Activated CD8-positive, alpha-beta memory T cell treated with anti-CD3 and anti-CD28 coated beads for 4 hours (primary cell): Measurements from ENCODE around the gene UNC79.
"Not testable (repeated sequence)": the region's sequence is repeated elsewhere in the genome, so short reads cannot be mapped to it uniquely, and the experiment has no call there.

Experiments
- DNase-seq, 2 donors: peaks; one replicate each; pipeline ENCODE4 v3.0.0-alpha.2; 2020; ENCODE audit warnings: low read depth in 2 of 2

UNC79 gene

DNA sequence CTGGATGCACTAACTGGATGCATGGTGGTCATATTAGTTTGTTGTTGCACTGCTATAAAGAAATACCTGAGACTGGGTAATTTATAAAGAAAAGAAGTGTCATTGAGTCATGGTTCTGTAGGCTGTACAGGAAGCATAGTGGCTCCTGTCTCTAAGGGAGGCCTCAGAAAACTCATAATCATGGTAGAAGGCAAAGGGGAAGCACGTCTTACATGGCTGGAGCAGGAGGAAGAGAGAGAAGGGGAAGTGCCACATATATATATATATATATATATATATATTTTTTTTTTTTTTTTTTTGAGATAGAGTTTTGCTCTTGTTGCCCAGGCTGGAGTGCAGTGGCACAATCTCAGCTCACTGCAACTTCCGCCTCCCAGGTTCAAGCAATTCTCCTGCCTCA is 62.9 kb downstream of the UNC79 start:
- DNase-seq: not testable (repeated sequence)

DNA sequence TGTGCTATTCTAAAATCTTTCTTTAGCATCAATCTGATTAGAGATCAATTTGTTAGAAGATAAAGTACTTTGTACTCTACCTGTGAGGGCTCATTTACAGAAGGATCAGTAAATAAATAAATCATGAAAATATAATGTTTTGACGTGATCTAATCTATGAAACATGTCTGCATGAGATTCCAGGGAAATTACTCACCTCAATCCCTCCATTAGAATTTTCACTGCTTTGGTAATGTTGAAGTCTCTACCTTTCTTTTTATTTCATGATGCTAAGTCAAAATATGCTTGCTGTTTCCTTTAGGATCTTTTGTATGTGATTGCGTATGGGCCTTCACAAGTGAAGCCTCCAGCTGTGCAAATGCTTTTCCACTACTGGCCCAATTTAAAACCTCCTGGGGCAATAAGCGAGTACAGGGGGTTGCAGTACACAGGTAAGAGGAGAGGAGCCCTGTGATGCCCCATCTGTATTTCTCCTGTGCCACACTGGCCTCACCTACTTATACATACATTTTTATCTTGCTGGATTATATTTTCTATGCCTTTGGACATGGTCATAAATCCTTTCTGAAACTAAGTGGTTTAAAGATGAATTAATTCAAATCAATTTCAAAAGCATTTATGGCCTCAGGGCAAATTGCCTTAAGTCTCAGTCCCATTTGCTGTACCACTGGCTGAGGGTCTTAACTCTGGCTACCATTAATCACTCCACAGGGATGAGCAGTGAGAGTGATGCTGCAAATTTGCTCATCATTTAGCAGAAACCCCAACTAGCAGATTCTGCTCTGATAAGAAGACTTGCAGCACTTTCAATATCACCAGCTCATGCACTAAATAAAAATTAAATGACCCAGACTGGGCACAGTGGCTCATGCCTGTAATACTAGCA is 66.4 kb downstream of the UNC79 start:
- DNase-seq: no peak

GRCh38 chr14:93510056-93510455 is 79.3 kb downstream of the UNC79 start:
- no peak for DNase-seq

DNA sequence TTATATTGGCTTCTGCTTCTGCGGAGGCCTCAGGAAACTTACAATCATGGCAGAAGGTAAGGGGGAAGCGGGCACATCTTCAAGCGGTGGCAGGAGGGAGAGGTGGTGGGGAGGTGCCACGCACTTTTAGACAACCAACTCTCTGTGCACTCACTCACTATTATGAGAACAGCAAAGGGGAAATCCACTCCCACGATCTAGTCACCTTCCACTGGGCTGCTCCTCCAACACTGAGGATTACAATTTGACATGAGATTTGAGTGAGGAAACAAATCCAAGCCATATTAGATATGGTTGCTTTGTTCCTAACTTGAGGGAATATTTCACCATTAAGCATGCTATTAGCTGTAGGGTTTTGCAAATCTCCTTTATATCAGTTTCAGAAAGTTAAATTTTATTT is 80.3 kb downstream of the UNC79 start:
- DNase-seq: no peak

- no peak for DNase-seq
These were observed 89.4 kb downstream of the UNC79 start for GRCh38 chr14:93520053-93520607.

- no peak for DNase-seq
These were observed 91.5 kb downstream of the UNC79 start for GRCh38 chr14:93522221-93522620.

DNA sequence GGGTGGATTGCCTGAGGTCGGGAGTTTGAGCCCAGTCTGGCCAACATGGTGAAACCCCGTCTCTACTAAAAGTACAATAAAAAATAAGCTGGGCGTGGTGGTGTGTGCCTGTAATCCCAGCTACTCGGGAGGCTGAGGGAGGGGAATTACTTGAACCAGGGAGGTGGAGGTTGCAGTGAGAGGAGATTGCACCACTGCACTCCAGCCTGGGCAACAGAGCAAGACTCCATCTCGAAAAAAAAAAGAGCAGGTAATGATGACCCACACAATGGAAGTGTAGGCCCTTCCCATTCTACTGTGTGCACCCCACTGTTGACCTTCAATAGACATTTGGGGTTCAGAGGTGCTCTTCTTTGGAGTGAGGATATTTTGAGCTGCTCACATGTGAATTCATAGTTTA is 94.5 kb downstream of the UNC79 start:
- DNase-seq: not testable (repeated sequence)

- no peak for DNase-seq
These were observed 95.1 kb downstream of the UNC79 start for GRCh38 chr14:93525696-93526451.

DNA sequence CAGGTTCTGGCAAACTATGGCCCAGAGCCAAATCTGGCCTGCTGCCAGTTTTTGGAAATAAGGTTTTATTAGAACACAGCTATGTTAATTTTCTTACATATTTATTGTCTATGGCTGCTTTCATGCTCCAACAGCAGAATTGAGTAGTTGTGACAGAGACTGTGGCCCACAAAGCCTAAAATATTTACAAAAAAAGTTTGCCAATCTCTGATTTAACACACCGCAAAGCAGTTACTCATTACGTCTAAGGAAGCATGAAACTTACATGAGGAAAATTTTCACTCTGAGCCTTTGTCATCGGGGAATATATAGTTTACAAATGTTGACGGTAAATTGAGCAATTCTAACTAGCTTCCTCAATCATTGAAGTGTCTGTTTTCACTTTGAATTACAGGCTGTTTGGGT is 96.5 kb downstream of the UNC79 start:
- no peak for DNase-seq

DNA sequence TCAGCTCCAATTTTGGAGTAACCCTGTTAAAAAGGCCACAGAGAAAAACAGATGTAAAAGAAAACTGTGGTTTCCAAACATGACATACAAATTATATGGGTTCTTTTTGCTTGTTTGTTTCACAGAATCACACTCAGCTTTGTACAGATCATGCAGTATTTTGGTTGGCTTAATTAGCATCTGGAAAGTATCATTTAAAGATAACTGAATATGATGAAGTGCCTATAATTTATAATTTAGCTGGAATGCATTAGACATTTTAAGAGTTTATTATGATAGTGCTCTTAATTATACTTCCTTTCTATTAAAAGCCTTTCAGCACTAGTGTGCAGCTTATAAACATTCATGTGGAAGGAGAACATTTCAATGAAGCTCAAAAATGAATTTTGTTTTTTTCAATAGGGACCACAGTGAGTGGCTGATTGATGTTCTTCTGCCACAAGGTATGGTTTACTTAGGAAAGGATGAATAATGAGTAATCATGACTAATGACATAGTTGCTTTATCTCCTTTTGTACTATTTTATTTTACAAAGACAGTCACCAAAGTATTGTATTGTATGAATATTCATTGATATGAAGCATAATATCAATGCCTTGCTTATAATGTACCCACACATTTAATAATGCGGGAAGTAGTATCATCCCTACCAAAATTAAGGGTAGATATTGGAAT is 98.3 kb downstream of the UNC79 start:
- no peak for DNase-seq

DNA sequence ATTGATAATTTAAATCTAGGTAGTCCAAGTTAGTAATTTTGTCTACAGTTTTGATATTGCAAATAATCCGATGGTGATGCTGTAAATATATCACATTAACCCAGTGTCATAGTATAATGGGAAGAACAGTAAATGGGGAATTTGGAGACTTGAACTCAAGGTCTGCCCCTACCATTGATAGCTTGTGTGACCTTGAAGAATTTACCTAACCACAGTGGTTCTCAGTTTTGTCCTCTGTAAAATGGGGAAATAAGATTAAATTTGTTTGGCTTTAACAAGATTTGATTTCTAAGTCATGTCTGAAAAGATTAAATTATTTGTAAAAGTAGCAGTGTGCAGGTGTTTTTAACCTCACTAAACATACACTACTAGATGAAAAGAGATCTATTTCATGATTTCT is 100.9 kb downstream of the UNC79 start:
- DNase-seq: no peak

DNA sequence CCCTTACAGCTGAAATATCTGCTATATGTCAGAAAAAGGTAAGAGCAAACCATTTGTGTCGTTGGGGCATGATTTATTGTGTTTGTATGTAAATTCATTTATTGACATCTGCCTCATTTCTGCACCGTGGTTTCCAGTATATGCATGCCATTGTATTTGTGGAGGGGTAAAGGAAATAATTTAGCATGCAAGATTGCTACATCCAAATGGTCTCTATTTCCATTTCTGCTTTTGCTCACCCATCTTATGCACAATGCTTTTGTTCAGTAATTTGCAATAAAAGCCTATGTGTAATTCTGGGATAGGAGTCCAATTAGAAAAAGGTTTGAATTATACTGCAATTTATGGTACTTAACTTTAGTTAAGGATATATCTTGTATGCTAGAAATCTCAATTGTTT is 101.8 kb downstream of the UNC79 start:
- no peak for DNase-seq

GRCh38 chr14:93533437-93533836 is 102.7 kb downstream of the UNC79 start:
- DNase-seq: no peak

- no peak for DNase-seq
These were observed 103.1 kb downstream of the UNC79 start for GRCh38 chr14:93533842-93534241.

- no peak for DNase-seq
These were observed 104.8 kb downstream of the UNC79 start for GRCh38 chr14:93535537-93535936.

DNA sequence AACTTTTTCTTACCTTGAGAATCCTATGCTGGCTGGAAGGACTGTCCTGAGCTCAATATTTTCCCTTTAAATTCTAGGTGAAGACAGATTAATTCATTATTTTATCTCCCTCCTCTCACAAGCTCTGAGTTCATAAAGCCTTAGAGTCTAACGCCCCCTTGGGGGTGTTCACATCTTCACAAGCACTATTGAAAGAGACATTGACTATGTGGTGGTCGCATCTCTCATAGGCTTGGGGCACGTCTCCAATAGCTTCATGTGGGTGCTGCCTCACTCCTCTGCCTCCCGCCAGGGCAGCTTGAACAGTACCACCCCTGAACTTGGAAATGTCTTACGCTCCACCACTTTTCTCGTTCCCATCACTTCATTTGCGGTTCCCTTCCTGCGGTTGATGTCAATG is 106.2 kb downstream of the UNC79 start:
- DNase-seq: no peak

DNA sequence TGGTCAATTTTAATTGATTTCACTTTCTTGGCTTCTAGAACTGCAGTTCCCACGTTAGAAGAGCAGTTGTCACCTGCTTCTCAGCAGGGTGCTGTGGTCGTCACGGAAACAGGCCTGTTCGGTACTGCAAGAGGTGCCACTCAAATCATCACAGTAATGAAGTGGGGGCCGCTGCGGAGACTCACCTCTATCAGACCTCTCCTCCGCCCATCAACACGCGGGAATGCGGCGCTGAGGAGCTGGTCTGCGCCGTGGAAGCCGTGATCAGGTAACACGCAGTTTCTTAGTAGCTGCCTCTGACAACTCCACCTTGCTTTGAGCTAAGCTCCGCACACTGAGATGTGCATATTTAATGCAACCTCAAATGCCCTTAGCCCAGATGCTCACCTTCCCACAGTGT is 107.2 kb downstream of the UNC79 start:
- DNase-seq: no peak

- DNase-seq: no peak
These were observed 107.7 kb downstream of the UNC79 start for GRCh38 chr14:93538413-93538812.

- DNase-seq: no peak
These were observed 109.5 kb downstream of the UNC79 start for GRCh38 chr14:93540235-93540634.

GRCh38 chr14:93543766-93544165 is 113.0 kb downstream of the UNC79 start:
- no peak for DNase-seq

DNA sequence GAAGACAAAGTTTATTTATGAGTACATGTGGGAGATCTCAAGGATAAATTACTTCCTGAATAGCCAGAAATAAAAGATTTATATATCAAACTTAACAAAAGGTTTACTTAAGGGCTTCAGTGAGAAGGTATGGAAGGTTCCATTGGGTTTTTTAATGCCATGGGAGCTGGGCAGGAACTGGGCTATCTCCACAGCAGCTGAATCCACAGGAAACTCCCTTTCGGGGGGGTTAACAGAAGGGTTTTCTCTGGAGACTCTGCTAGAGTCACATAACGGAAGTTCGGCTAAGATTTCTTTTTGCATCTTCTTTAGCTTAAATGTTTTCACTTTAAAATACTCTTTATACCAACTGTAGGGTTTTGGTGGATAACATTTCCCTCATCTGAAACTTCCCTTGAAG is 113.5 kb downstream of the UNC79 start:
- no peak for DNase-seq

GRCh38 chr14:93546642-93547041 is 115.9 kb downstream of the UNC79 start:
- DNase-seq: no peak
